GM08714 (cell line): ENCODE measurements around the gene FZD4.
"Not testable (repeated sequence)": the region's sequence is repeated elsewhere in the genome, so short reads cannot be mapped to it uniquely, and the experiment has no call there.

Experiments
- H3K4me3 ChIP-seq: fragments of 200-500 bp; sonication (Bioruptor generic); 2 replicates; pipeline ENCODE4 v1.5.1; 2014; ENCODE audit warnings: mild to moderate bottlenecking, low read length, inconsistent platforms
- ZNF274 ChIP-seq: IDR thresholded peaks from 2 replicates; pipeline ENCODE4 v1.6.1; 2012; ENCODE audit warnings: mild to moderate bottlenecking, low read depth, low read length

FZD4 gene

DNA sequence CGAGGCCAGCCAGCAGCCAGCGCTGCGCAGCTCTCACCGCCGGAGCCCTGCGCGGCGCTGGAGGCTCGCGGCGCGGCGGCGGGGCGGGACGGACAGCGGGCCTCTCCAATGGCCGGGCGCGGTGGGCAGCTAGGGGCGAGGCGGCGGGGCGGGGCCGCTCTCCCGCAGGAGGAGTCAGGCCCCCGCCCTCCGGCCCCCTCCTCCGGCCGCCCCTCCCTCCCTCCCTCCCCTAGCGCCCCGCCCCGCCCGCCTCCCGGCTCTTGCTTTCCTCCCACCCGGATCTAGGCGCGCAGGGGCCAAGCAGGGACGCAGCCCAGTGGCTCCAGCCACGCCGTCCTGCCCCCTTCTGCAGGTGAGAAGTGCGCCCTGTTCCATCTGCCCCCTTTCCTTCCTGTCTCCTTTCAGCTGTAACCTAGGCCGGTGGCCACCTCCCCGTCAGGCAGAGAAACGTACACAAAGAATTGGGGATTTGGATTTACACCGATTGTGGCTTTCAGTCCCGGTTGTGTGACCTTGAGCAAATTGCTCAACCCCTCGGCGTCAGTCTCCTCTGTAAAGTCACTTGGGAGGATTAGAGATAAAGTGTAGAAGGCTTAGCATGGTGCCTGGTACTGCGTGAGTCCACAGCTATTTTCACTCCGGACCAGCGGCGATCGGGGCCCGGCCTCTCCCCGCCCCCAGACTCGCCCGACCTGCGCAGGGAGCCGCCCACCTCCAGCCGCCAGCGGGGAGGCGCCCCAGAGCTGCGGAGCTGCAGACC lies at the start of gene FZD4:
Gene FZD4, minus strand, starts transcription at position 35 of the 760 bp plus-strand sequence. CDS start 310 bp downstream, outside the sequence.
- peak within 1 kb of the TSS; percentile 98 for H3K4me3 ChIP-seq
- TF ChIP-seq ZNF274 = no peak

DNA sequence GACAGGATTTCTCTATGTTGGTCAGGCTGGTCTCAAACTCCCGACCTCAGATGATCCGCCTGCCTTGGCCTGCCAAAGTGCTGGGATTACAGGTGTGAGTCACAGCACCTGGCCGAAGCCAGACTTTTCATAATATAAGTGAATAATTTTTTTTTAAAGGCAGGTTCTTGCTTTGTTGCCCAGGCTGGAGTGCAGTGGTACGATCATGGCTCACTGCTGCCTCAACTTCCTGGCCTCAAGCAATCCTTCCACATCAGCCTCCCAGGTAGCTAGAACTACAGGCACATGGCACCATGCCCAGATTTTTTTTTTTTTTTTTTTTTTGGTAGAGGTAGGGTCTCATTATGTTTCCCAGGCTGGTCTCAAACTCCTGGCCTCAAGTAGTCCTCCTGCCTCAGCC lies 49.1 kb upstream of the FZD4 start:
- not testable (repeated sequence) for H3K4me3 ChIP-seq

DNA sequence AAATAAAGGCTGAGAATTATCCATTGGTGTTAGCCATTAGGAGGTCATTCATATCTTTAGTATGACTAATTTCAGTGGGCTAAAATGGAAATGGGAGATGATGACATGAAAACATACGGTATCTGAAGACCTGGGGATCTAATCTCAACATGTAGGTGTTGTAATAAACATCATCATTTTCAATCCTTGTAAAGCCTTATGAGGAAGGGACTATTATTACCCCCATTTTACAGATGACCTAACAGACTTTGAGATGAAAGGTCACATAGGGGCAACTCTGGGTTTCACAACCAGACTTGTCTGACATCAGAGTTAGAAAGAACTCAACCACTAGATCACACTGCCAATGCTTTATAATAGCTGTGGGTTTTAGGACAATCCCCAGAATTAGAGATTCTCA lies 47.7 kb upstream of the FZD4 start:
- H3K4me3 ChIP-seq = no peak overlapping the region
- no peak for TF ChIP-seq ZNF274

DNA sequence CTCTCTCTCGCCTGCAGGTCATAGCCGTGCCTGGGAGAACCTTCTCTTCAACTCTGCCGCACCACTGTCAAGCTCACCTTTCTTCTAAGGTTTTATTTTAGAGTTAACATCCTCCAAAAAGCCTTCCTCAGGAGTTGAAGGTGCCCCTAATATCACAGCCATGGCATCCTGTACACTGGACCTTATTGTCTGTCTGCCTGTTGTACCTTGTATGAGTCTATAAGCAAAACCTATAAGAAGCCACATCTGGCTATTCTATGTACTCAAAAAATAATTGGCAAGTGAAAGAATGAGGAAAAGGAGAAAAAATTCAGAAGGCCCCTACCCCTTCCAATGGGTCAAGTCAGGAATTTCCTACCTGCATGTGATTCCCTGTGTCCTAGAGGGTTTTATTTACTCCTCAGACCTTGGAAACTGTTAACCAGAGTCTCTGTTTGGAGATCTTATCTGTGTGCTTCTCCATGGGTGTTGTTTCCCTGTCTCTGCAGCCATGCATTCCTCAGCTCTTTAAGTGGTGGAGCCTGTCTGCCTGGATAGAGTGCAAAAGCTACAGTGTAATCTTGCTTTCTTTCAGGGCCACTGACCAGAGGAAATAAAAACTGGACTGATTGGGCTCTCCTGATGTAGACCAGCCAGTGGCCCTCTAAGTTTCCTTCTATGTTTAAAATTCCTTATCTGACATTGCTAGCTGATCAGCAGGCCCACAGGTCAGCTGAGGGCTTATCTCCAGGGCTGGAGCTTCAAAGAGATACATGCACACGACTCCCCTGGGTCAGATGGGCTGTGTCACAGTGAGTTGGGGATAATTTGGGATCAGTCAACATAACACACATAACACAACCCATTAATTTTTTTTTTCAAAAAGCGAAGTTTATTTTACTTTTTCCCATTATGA lies 44.9 kb upstream of the FZD4 start:
- no peak for TF ChIP-seq ZNF274
- no peak overlapping the region for H3K4me3 ChIP-seq

DNA sequence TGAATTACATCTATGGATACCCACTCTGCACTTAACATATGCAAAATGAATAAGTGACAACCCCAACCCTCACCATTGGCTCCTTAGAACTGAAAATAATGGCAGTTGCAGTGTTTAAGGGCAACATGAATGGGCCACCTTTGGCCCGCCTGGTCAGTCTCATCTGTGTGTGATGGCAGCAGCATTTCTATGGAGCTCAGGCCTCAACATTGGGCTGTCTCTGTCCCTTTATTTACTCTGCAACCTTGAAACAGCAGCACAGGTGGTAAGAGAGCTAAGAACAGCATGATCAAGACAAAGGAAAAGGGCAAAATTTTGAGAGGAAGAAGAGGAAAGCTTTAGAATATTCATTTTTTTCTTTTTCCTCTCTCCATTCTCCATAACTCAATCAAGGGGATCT lies 44.2 kb upstream of the FZD4 start:
- no peak for TF ChIP-seq ZNF274

DNA sequence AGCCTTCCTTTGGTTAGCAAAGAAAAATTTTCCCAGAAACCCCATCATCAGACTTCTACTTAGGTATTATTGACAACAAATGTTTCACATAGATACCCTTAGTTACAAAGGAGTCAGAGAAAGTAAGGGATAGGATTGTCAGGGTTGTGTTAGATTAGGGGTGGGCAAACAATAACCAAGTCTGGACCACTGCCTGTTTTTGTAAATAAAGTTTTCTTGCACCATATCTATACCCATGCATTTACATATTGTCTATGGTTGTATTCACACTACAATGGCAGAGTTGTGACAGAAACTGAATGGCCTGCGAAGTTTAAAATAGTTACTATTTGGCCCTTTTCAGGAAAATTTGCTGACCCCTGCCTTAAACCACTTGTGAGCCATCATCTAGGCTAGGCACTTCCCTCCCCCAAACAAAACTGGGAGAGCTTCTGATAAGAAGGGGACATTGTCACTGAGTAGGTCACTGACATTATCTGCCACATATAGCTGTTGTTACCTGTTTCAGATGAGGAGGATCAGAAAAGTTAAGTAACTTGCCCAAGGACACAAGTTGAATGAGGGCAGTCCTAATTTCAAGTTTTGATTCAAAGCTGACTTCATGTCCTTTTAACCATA lies 41.9 kb upstream of the FZD4 start:
- no peak overlapping the region for H3K4me3 ChIP-seq
- TF ChIP-seq ZNF274 = no peak

More for the DNA sequence above, 44.2 kb upstream of the FZD4 start:
- no peak overlapping the region for H3K4me3 ChIP-seq

DNA sequence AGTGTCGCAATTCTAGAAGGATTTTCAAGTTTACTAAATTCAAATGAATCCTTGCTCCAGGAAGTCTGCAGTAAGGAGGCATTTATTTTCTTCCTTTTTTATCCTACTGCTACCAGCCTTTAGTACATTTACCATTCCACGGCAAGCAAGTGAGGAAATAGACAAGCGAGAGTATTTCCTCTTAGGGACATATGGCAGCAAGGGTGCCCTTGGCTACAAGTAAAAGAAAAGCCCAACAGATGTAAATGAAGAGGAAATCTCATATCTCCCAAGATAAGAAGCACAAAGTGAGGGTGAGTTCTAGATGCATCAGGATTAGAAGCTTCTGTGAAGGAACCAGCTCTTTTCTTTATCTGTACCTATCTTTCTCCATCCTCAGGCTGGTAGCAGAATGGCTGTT lies 37.8 kb upstream of the FZD4 start:
- H3K4me3 ChIP-seq = no peak overlapping the region
- TF ChIP-seq ZNF274 = no peak

DNA sequence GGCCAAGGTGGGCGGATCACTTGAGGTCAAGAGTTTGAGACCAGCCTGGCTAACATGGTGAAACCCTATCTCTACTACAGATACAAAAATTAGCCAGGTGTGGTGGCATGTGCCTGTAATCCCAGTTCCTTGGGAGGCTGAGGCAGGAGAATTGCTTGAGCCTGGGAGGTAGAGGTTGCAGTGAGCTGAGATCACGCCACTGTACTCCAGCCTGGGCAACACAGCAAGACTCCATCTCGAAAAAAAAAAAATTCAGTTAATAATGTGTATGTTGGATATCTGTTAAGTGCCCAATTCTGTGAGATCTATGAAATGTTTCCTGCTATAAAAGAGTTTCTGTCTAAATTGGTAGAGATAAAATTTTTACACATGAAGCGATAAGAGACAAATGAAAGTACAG lies 37.1 kb upstream of the FZD4 start:
- not testable (repeated sequence) for H3K4me3 ChIP-seq

DNA sequence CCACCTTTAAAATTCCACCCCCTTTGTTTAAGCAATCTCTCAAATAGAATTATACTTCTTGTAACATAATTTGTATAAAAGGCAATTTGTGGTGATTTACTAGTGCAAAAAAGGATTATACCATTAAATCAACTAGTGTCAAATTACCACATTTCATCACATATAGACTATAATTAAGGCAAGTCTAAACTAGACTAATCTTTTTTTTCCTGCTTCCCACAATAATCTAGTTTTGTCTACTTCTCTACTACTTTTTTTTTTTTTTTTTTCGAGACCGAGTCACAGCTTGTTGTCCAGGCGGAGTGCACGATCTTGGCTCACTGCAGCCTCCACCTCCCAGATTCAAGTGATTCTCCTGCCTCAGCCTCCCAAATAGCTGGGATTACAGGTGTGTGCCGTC lies 36.1 kb upstream of the FZD4 start:
- TF ChIP-seq ZNF274 = no peak
- no peak overlapping the region for H3K4me3 ChIP-seq

DNA sequence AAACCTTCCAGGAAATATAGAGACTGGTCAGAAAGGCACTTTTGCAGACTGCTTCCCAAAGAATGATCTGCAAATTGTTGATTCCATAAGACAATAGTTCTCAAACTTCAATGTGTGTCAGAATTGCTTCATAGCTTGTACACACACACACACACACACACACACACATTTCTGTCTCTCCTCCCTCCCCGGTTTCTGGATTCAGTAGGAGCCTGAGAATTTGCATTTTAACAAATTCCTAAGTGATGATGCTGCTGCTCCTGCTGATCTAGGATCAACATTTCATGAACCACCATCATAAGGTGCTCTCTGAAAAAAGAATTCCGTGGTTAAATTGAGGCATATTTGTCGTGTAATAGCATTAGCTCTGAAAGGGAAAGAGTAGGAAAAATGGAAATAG lies 35.3 kb upstream of the FZD4 start:
- TF ChIP-seq ZNF274 = no peak
- no peak overlapping the region for H3K4me3 ChIP-seq

DNA sequence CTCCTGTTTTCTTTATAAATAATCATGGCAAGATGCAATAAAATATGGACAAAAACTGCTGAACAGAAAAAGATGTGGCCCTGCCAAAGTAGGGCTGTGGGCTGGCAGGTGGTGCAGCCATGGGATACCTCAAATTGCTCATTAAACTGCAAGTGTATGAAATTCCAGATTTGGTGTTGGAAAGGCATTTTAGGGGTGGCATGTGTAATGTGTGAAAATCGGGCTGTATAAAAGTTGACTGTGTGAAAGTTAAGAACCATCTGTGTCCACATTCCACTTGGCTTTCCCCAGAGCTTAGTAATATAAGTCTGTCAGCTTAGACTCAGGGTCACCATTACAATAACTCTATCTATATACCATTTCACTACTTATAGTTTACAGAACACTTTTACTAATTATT lies 34.8 kb upstream of the FZD4 start:
- TF ChIP-seq ZNF274 = no peak
- H3K4me3 ChIP-seq = no peak overlapping the region

DNA sequence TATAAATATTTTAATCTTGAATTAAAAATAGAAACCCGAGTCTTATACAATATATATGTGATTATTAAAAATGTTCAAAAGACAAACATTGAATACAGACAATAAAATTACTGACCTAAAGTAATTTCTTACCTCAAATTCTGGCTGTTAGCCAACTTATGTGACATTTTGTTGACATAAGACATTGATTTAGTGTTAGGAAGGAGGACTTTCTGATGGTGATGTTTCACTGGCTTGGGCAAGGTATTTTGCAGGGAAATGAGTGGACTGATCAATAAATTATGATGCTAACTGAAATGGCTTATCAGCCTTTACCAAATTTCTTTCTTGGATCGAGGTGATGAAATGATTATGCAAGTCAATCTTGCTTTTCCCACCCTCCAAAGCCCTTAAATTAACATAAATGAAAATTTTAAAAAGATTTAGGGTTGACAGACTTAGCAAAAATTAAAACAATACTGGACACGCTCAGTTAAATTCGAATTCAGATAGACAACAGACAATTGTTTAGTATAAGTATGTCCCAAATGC lies 33.2 kb upstream of the FZD4 start:
- TF ChIP-seq ZNF274 = no peak
- no peak overlapping the region for H3K4me3 ChIP-seq

DNA sequence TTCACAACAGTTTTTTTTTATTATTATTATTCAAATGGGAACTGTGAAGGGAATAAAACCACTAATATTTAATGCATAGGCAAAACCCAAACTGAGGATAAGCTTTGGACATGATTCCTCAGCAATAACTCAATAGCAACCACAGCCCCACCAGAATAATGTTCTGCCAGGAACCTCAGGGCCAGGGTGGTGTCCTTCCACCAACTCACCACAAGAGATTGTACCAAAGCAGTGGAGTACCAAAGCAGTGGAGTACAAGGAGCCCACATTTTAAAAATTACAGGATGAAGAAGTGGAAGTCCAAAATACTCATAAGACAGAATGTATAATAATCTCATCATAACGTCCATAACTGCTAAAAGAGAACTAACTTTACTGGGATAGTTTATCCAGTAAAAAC lies 32.5 kb upstream of the FZD4 start:
- no peak overlapping the region for H3K4me3 ChIP-seq
- TF ChIP-seq ZNF274 = no peak

DNA sequence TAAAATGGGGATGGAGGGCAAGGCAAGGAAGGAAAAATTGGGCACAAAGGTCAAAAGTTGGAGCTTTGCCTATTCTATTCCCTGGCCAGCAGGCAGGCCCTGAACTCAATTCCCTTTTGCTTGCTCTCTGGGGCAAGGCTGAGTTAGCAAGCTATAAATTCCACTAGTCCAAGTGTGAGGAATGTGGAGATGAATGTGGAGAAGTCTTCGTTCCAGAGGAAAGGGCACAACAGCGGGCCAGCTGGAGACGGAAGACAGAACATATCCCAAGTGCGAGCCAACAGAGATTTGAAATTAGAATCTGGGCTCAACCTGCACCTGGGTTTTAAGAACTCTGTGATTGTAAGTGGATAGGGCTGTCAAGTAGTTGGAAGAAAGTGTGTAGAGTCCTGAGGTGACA lies 29.5 kb upstream of the FZD4 start:
- no peak for TF ChIP-seq ZNF274
- no peak overlapping the region for H3K4me3 ChIP-seq

DNA sequence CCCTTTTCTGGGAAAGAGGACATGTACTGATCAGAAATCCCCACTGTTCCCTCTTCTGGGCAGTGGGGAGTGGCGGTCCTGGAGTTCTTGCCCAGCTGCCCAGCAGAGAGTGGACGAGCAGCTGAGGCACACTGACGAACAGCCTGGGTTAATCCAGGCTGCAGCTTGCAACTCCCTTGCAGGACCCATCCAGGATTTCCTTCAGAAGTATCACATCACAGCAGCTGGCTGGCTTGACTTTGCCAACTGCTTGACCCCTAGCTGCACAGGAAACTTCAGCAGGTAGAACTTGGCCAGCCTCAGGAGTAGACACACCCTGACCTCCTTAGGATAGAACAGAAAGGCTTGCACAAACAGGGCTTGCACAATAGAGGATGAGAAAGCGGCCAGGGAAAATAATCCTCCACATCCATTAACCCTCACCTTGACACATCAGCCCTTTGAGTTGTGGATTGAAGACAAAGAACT lies 27.9 kb upstream of the FZD4 start:
- no peak for TF ChIP-seq ZNF274
- no peak overlapping the region for H3K4me3 ChIP-seq
